Vagina (tissue), 2 donors: ENCODE results near the gene ATXN1L.

Experiments
- POLR2A ChIP-seq, 2 donors: fragments of 450-650 bp; IDR thresholded peaks; one replicate each; pipeline ENCODE4 v1.6.1; 2017; ENCODE audit warnings: antibody characterized with exemption in 2 of 2, mild to moderate bottlenecking in 2 of 2, moderate library complexity in 2 of 2
- POLR2AphosphoS5 ChIP-seq, 2 donors: sonication (generic); formaldehyde crosslinking; IDR thresholded peaks; one replicate each; pipeline ENCODE4 v1.9.0; 2017; ENCODE audit warnings: antibody characterized with exemption in 2 of 2, mild to moderate bottlenecking in 2 of 2, low read depth in 1 of 2; ENCODE audit not compliant: insufficient read depth in 1 of 2
- TF ChIP-seq, protein P1 (sequence below), 3 experiments: fragments of 450-650 bp in 2 of 3; fragments of 200-600 bp in 1 of 3; sonication (generic) in 1 of 3; IDR thresholded peaks; one replicate each; pipeline ENCODE4 v1.5.1; 2017 to 2019; ENCODE audit warnings: antibody characterized with exemption in 3 of 3, mild to moderate bottlenecking in 2 of 3, moderate library complexity in 2 of 3

DNA sequence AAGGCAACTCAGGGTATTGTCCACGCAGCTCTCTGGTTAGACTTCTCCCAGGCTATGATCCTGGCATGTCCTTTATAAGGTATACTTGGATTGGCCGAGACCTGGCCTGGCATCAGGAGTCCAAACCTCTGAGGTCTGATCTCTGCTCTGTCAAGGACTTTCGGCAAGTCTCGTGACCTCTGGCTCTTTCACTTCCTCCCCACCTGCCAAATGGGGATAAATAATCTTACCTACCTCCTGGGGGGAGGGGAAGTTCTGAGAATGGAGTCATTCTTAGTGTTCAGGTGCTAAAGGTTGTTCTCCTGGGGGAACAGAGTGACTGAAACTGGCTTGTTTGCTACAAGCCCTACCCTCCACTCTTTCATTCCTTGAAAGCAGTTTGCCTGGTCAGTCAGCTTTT is 7.6 kb downstream of the ATXN1L start:
- TF ChIP-seq POLR2AphosphoS5 (IDR thresholded peaks at IDR 0.05; ENCODE audit: insufficient read depth in 1 of 2, low read depth in 1 of 2) (no peak), POLR2A (IDR thresholded peaks at IDR 0.05) (no peak)
- TF ChIP-seq, protein P1, sequence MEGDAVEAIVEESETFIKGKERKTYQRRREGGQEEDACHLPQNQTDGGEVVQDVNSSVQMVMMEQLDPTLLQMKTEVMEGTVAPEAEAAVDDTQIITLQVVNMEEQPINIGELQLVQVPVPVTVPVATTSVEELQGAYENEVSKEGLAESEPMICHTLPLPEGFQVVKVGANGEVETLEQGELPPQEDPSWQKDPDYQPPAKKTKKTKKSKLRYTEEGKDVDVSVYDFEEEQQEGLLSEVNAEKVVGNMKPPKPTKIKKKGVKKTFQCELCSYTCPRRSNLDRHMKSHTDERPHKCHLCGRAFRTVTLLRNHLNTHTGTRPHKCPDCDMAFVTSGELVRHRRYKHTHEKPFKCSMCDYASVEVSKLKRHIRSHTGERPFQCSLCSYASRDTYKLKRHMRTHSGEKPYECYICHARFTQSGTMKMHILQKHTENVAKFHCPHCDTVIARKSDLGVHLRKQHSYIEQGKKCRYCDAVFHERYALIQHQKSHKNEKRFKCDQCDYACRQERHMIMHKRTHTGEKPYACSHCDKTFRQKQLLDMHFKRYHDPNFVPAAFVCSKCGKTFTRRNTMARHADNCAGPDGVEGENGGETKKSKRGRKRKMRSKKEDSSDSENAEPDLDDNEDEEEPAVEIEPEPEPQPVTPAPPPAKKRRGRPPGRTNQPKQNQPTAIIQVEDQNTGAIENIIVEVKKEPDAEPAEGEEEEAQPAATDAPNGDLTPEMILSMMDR (IDR thresholded peaks at IDR 0.05) = no peak
